ENCODE data around the gene SCN5A. TPM values are rescaled to one million over a fixed set of nuclear protein-coding genes. Genes with fewer than 3 reads are reported as not detected.

SCN5A gene
- total RNA-seq, 1 donor from 2014 or later: 3.9 TPM

- peaks cover 15% of the 10 kb centered on the region for H3K4me1 Mint-ChIP-seq
- Histone ChIP-seq H3K27ac (no peak overlapping the region), H3K4me3 (no peak overlapping the region), H4K20me1 (ENCODE audit: low read depth) (no peaks in the 10 kb centered on the region), H2AFZ (replicated peaks) (no peak overlapping the region), H3K4me1 (no peaks in the 10 kb centered on the region), H3K9me3 (ENCODE audit: low read depth) (no peaks in the 10 kb centered on the region), H3K27me3 (no peaks in the 10 kb centered on the region), H3K4me2 (no peak overlapping the region), H3K79me2 (ENCODE audit: low read depth) (no peaks in the 10 kb centered on the region), H3K9ac (no peak overlapping the region), H3F3A (ENCODE audit: low read depth) (no peaks in the 10 kb centered on the region), H3K36me3 (no peaks in the 10 kb centered on the region)
- H3K27ac Mint-ChIP-seq: no peak overlapping the region
- H3K27me3 Mint-ChIP-seq (ENCODE audit: insufficient read depth, low read depth): peaks cover 27% of the 10 kb centered on the region
- no peak for DNase-seq (ENCODE audit: low spot score)
- no peaks in the 10 kb centered on the region for H3K9me3 Mint-ChIP-seq
- TF ChIP-seq EZH2phosphoT487 (IDR thresholded peaks at IDR 0.05) (no peak), CTCF (IDR thresholded peaks at IDR 0.05) (no peak), EZH2 (IDR thresholded peaks at IDR 0.05) (no peak)
- H3K4me3 Mint-ChIP-seq: peak overlapping the region; percentile 55
- no peaks in the 10 kb centered on the region for H3K36me3 Mint-ChIP-seq
Observed at GRCh38 chr3:38608086-38608775, 41.3 kb downstream of the SCN5A start.

GRCh38 chr3:38606561-38606960, 42.9 kb downstream of the SCN5A start:
- Mint-ChIP-seq H3K4me1 (peaks cover 23% of the 10 kb centered on the region), H3K9me3 (no peaks in the 10 kb centered on the region), H3K4me3 (no peak overlapping the region), H3K27me3 (ENCODE audit: insufficient read depth, low read depth) (peaks cover 32% of the 10 kb centered on the region), H3K27ac (peak overlapping the region; percentile 39), H3K36me3 (no peaks in the 10 kb centered on the region)
- TF ChIP-seq CTCF (IDR thresholded peaks at IDR 0.05) (no peak), EZH2 (IDR thresholded peaks at IDR 0.05) (no peak), EZH2phosphoT487 (IDR thresholded peaks at IDR 0.05) (no peak)
- Histone ChIP-seq H3K4me1 (peaks cover 6% of the 10 kb centered on the region), H4K20me1 (ENCODE audit: low read depth) (no peaks in the 10 kb centered on the region), H3K36me3 (no peaks in the 10 kb centered on the region), H3K4me2 (no peak overlapping the region), H3K27me3 (no peaks in the 10 kb centered on the region), H3K79me2 (ENCODE audit: low read depth) (no peaks in the 10 kb centered on the region), H3K9me3 (ENCODE audit: low read depth) (no peaks in the 10 kb centered on the region), H3K27ac (no peak overlapping the region), H2AFZ (replicated peaks) (no peak overlapping the region), H3K4me3 (no peak overlapping the region), H3K9ac (no peak overlapping the region), H3F3A (ENCODE audit: low read depth) (no peaks in the 10 kb centered on the region)
- no peak for DNase-seq (ENCODE audit: low spot score)

GRCh38 chr3:38605981-38606380, 43.5 kb downstream of the SCN5A start:
- H3K4me3 Mint-ChIP-seq: no peak overlapping the region

More at GRCh38 chr3:38605981-38606380, 43.5 kb downstream of the SCN5A start:
- no peak overlapping the region for H3K4me2 ChIP-seq
- no peak overlapping the region for H3K9ac ChIP-seq
- H3K9me3 ChIP-seq (ENCODE audit: low read depth): no peaks in the 10 kb centered on the region
- H2AFZ ChIP-seq (replicated peaks): no peak overlapping the region
- peaks cover 38% of the 10 kb centered on the region for H3K27me3 Mint-ChIP-seq (ENCODE audit: insufficient read depth, low read depth)
- H3K4me1 Mint-ChIP-seq: peaks cover 28% of the 10 kb centered on the region
- DNase-seq (ENCODE audit: low spot score): no peak
- H3K4me1 ChIP-seq: peaks cover 7% of the 10 kb centered on the region
- H3K36me3 Mint-ChIP-seq: no peaks in the 10 kb centered on the region
- TF ChIP-seq EZH2 (IDR thresholded peaks at IDR 0.05) (no peak), CTCF (IDR thresholded peaks at IDR 0.05) (no peak)
- no peaks in the 10 kb centered on the region for H3K36me3 ChIP-seq
- no peak overlapping the region for H3K27ac ChIP-seq
- H4K20me1 ChIP-seq (ENCODE audit: low read depth): no peaks in the 10 kb centered on the region
- H3F3A ChIP-seq (ENCODE audit: low read depth): no peaks in the 10 kb centered on the region
- no peaks in the 10 kb centered on the region for H3K79me2 ChIP-seq (ENCODE audit: low read depth)
- peaks cover 4% of the 10 kb centered on the region for H3K9me3 Mint-ChIP-seq
- no peak overlapping the region for H3K27ac Mint-ChIP-seq
- no peaks in the 10 kb centered on the region for H3K27me3 ChIP-seq
- no peak overlapping the region for H3K4me3 ChIP-seq
